Lower leg skin (tissue), 3 donors: ENCODE data around the gene ZSWIM1.

Source experiments
- CTCF ChIP-seq, 3 donors: fragments of 450-650 bp; IDR thresholded peaks; one replicate each; pipeline ENCODE4 v1.5.1; 2016; ENCODE audit warnings: antibody characterized with exemption in 3 of 3, mild to moderate bottlenecking in 3 of 3, moderate library complexity in 2 of 3
- POLR2A ChIP-seq, 2 donors: fragments of 450-650 bp; IDR thresholded peaks; one replicate each; pipeline ENCODE4 v1.6.1; 2016 to 2017; ENCODE audit warnings: antibody characterized with exemption in 2 of 2, mild to moderate bottlenecking in 1 of 2, moderate library complexity in 1 of 2

- no peak for TF ChIP-seq CTCF (IDR thresholded peaks at IDR 0.05)
- no peak for TF ChIP-seq POLR2A (IDR thresholded peaks at IDR 0.05)
Measured at GRCh38 chr20:45866454-45866853, 14.6 kb upstream of the ZSWIM1 start.
